K562 (cell line): ENCODE data around the gene C3. TPM values are rescaled to one million over a fixed set of nuclear protein-coding genes. Genes with fewer than 3 reads are reported as not detected.
A peak's percentile ranks its signal among the peaks of the same experiment; 100 is the strongest.

Experiments used
- BCOR ChIP-seq: fragments of 450-650 bp; IDR thresholded peaks from 2 replicates; pipeline ENCODE4 v1.6.1; 2016
- CBX3 ChIP-seq, 2 experiments: IDR thresholded peaks; 1 replicate in 1 of 2; 2 replicates in 1 of 2; pipeline ENCODE4 v1.6.1; 2012; ENCODE audit warnings: inconsistent platforms in 2 of 2, low read length in 2 of 2, borderline replicate concordance in 1 of 2, control low read depth in 1 of 2
- CC2D1A ChIP-seq: fragments of 450-650 bp; IDR thresholded peaks from 2 replicates; pipeline ENCODE4 v1.6.1; 2017; ENCODE audit warnings: mild to moderate bottlenecking
- CEBPG ChIP-seq, 3 experiments: fragments of 200-800 bp in 1 of 3; sonication (Bioruptor generic) in 1 of 3; sonication (generic) in 1 of 3; formaldehyde crosslinking in 1 of 3; IDR thresholded peaks in 2 of 3; conservative IDR thresholded peaks in 1 of 3; 2 replicates each; pipeline versions ENCODE4 v1.6.1 to v1.8.0; 2016 to 2022; ENCODE audit warnings: missing compliant biosample characterization in 2 of 3, missing genetic modification characterization in 2 of 3, mild to moderate bottlenecking in 1 of 3, missing genetic modification reagents in 1 of 3
- MCM2 ChIP-seq: fragments of 450-650 bp; IDR thresholded peaks from 2 replicates; pipeline ENCODE4 v1.6.1; 2017; ENCODE audit warnings: low read depth, mild to moderate bottlenecking
- NEUROD1 ChIP-seq: fragments of 150-350 bp; IDR thresholded peaks from 2 replicates; pipeline ENCODE4 v1.6.1; 2014; ENCODE audit warnings: borderline replicate concordance, low read length, low read depth; ENCODE audit not compliant: partially characterized antibody
- PHB ChIP-seq: fragments of 250-450 bp; sonication (Bioruptor Pico); IDR thresholded peaks from 2 replicates; pipeline ENCODE4 v1.5.0; 2021
- POU5F1 ChIP-seq: fragments of 150-350 bp; IDR thresholded peaks from 2 replicates; pipeline ENCODE4 v1.6.1; 2014; ENCODE audit warnings: borderline replicate concordance, low read length, low read depth, mild to moderate bottlenecking; ENCODE audit not compliant: partially characterized antibody
- SMC3 ChIP-seq: conservative IDR thresholded peaks from 2 replicates; pipeline ENCODE4 v1.6.1; 2011; ENCODE audit warnings: low read depth, low read length, improper control_type of control experiment; ENCODE audit not compliant: insufficient read depth
- SNRNP70 ChIP-seq: fragments of 200-400 bp; formaldehyde crosslinking; optimal IDR thresholded peaks from 2 replicates; pipeline ENCODE3; 2017; ENCODE audit warnings: low read depth, low read length
- SRSF3 ChIP-seq: fragments of 200-400 bp; formaldehyde crosslinking; IDR thresholded peaks from 2 replicates; pipeline ENCODE4 v1.6.1; 2016; ENCODE audit warnings: mild to moderate bottlenecking, low read length, moderate library complexity; ENCODE audit not compliant: insufficient read depth
- STAG1 ChIP-seq: sonication (generic); formaldehyde crosslinking; IDR thresholded peaks from 2 replicates; pipeline ENCODE4 v1.5.0; 2020; ENCODE audit warnings: missing genetic modification reagents, borderline replicate concordance
- TRIM28 ChIP-seq: fragments of 450-650 bp; IDR thresholded peaks from 2 replicates; pipeline ENCODE4 v1.6.1; 2017
- WHSC1 ChIP-seq: IDR thresholded peaks from one replicate; pipeline ENCODE4 v1.6.1; 2012; ENCODE audit warnings: low read length, control low read depth, inconsistent platforms
- ZC3H8 ChIP-seq: fragments of 450-650 bp; IDR thresholded peaks from 2 replicates; pipeline ENCODE4 v1.6.1; 2017
- polyA plus RNA-seq, 8 experiments: library from polyadenylated mRNA; depleted of rRNA in 4 of 8; stranded (reverse) in 5 of 8; unstranded in 3 of 8; fragments of >200 nt; fragmentation: Nextera tagmentation in 2 of 8; fragmentation: Illumina TruSeq in 1 of 8; extraction: Ambion mirVana in 2 of 8; extraction: Trizol in 1 of 8; gene quantifications; 2 replicates each; pipeline versions ENCODE4 v1.2.1 to v1.2.3, GENCODE V29; 2011 to 2014; ENCODE audit warnings: inconsistent platforms in 1 of 8, missing spikeins in 1 of 8
- total RNA-seq, 7 experiments: library from RNA; depleted of rRNA in 6 of 7; stranded (reverse); fragments of >200 nt in 6 of 7; fragmentation: Illumina TruSeq in 2 of 7; extraction: Trizol in 2 of 7; gene quantifications; 2 replicates each; pipeline versions ENCODE4 v1.2.1 to v1.2.3, GENCODE V29; 2011 to 2021; ENCODE audit warnings: low replicate concordance in 1 of 7
- TF ChIP-seq, protein P1 (sequence below): fragments of 250-450 bp; sonication (Bioruptor Pico); IDR thresholded peaks from 2 replicates; pipeline ENCODE4 v1.4.0; 2020; ENCODE audit warnings: mild to moderate bottlenecking, moderate library complexity
- TF ChIP-seq, protein P2 (sequence below): fragments of 200-800 bp; sonication (Bioruptor generic); IDR thresholded peaks from 2 replicates; pipeline ENCODE4 v1.6.1; 2017; ENCODE audit warnings: missing genetic modification characterization, missing compliant biosample characterization
- TF ChIP-seq, protein P3 (sequence below): sonication (generic); formaldehyde crosslinking; IDR thresholded peaks from 2 replicates; pipeline ENCODE4 v1.8.0; 2022; ENCODE audit warnings: missing genetic modification reagents, mild to moderate bottlenecking, borderline replicate concordance
- TF ChIP-seq, protein P4 (sequence below): sonication (generic); formaldehyde crosslinking; IDR thresholded peaks from 2 replicates; pipeline ENCODE4 v1.4.0; 2020; ENCODE audit warnings: mild to moderate bottlenecking, missing genetic modification reagents

Gene C3
- total and polyA plus RNA-seq, 9 of the 15 experiments (the other 6 are each of a cell fraction or from before 2014, with no cell fraction given), result 0.59 to 10.6 (median 2.2) TPM

DNA sequence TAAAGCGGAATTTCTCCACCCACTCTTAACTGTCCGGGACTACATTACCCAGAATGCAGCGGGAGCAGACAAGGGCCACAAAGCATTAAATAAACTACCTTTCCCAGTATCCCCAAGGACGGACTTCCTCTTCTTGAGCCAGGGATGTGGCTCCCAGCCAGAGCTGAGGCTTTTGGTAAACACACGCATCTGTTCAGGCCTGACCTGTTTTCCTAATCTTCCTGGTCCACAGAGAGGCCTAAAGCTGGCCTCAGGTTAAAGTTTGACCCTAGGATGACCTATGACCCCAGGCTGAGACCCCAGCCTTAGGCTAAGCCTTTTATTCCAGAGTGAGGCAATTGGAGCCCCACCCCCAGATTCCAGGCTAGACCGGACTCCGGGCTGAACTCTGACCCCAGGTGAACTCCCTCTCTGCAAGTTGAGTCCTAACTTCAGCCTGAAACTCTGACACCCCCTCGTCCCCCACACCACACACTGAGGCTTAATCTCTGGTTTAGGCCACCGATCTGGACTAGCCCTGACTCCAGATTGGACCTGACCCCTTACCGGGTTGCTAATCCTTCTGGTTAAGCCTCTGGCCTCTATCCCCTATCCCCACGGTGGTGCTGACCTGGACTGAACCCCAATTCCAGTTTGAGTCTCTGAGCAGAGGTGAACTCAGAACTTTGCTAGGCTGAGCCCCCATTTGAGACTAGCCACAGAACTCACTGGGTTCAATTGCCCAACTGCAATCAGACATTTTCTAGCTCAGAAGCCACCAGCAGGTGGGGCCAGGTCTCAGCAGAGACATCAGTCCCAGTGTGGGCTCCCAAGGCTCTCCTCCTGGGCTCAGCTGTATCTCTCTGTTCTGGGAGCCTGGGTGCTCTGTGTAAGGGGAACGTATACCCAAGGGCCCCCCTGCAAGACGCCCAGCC lies 17.7 kb upstream of the C3 start (continued):
- TF ChIP-seq, protein P1, sequence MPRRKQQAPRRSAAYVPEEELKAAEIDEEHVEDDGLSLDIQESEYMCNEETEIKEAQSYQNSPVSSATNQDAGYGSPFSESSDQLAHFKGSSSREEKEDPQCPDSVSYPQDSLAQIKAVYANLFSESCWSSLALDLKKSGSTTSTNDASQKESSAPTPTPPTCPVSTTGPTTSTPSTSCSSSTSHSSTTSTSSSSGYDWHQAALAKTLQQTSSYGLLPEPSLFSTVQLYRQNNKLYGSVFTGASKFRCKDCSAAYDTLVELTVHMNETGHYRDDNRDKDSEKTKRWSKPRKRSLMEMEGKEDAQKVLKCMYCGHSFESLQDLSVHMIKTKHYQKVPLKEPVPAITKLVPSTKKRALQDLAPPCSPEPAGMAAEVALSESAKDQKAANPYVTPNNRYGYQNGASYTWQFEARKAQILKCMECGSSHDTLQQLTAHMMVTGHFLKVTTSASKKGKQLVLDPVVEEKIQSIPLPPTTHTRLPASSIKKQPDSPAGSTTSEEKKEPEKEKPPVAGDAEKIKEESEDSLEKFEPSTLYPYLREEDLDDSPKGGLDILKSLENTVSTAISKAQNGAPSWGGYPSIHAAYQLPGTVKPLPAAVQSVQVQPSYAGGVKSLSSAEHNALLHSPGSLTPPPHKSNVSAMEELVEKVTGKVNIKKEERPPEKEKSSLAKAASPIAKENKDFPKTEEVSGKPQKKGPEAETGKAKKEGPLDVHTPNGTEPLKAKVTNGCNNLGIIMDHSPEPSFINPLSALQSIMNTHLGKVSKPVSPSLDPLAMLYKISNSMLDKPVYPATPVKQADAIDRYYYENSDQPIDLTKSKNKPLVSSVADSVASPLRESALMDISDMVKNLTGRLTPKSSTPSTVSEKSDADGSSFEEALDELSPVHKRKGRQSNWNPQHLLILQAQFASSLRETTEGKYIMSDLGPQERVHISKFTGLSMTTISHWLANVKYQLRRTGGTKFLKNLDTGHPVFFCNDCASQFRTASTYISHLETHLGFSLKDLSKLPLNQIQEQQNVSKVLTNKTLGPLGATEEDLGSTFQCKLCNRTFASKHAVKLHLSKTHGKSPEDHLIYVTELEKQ (CRISPR knock-in tag), result no peak
- TF ChIP-seq WHSC1 (no peak), PHB (CRISPR knock-in tag) (no peak), CC2D1A (peak; percentile 54; the same call in 1 of the 2 replicates), TRIM28 (no peak), BCOR (no peak), CEBPG (CRISPR knock-in tag; IDR thresholded peaks at IDR 0.05) (peak; percentile 77), CEBPG (tag; conservative IDR thresholded peaks at IDR 0.05 in 1 of 2, IDR thresholded peaks at IDR 0.05 in 1 of 2) (peak; percentile 61 to 88), SMC3 (peak; percentile 53; the same call in 1 of the 2 replicates), STAG1 (CRISPR knock-in tag) (no peak), SNRNP70 (no peak), ZC3H8 (no peak), MCM2 (no peak), POU5F1 (peak; percentile 80), NEUROD1 (no peak), CBX3 (IDR thresholded peaks at IDR 0.05; ENCODE audit: borderline replicate concordance in 1 of 2, low read length in 2 of 2) (no peak), SRSF3 (no peak)
- TF ChIP-seq, protein P2, sequence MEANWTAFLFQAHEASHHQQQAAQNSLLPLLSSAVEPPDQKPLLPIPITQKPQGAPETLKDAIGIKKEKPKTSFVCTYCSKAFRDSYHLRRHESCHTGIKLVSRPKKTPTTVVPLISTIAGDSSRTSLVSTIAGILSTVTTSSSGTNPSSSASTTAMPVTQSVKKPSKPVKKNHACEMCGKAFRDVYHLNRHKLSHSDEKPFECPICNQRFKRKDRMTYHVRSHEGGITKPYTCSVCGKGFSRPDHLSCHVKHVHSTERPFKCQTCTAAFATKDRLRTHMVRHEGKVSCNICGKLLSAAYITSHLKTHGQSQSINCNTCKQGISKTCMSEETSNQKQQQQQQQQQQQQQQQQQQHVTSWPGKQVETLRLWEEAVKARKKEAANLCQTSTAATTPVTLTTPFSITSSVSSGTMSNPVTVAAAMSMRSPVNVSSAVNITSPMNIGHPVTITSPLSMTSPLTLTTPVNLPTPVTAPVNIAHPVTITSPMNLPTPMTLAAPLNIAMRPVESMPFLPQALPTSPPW (CRISPR knock-in tag), result no peak
- TF ChIP-seq, protein P3, sequence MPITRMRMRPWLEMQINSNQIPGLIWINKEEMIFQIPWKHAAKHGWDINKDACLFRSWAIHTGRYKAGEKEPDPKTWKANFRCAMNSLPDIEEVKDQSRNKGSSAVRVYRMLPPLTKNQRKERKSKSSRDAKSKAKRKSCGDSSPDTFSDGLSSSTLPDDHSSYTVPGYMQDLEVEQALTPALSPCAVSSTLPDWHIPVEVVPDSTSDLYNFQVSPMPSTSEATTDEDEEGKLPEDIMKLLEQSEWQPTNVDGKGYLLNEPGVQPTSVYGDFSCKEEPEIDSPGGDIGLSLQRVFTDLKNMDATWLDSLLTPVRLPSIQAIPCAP (CRISPR knock-in tag), result no peak
- TF ChIP-seq, protein P4, sequence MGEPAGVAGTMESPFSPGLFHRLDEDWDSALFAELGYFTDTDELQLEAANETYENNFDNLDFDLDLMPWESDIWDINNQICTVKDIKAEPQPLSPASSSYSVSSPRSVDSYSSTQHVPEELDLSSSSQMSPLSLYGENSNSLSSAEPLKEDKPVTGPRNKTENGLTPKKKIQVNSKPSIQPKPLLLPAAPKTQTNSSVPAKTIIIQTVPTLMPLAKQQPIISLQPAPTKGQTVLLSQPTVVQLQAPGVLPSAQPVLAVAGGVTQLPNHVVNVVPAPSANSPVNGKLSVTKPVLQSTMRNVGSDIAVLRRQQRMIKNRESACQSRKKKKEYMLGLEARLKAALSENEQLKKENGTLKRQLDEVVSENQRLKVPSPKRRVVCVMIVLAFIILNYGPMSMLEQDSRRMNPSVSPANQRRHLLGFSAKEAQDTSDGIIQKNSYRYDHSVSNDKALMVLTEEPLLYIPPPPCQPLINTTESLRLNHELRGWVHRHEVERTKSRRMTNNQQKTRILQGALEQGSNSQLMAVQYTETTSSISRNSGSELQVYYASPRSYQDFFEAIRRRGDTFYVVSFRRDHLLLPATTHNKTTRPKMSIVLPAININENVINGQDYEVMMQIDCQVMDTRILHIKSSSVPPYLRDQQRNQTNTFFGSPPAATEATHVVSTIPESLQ (CRISPR knock-in tag), result no peak
